Cardiac septum (tissue), 1 donor: ENCODE results near the gene NDUFA11. TPM values are rescaled to one million over a fixed set of nuclear protein-coding genes. Genes with fewer than 3 reads are reported as not detected.

ENCODE experiments used
- DNase-seq: peaks from one replicate; pipeline ENCODE4 v3.0.0-alpha.2; 2020; ENCODE audit warnings: low spot score
- intact Hi-C: fragments of 100-400 bp; cut with DNase I; formaldehyde crosslinking; loops from one replicate; pipeline ENCODE4 v1.14.0; 2022
- total RNA-seq: library from RNA; stranded (reverse); fragmentation: NEBNext Ultra II Directional; extraction: Animal tissue kit (Norgen Biotek cat#: 25700); gene quantifications from one replicate; pipeline ENCODE4 v1.2.1, GENCODE V29; 2021
- donor health status: DM: no; HTN: no; CAD: no.

The NDUFA11 gene
- total RNA-seq, 1 donor from 2014 or later, result 414 TPM

DNA sequence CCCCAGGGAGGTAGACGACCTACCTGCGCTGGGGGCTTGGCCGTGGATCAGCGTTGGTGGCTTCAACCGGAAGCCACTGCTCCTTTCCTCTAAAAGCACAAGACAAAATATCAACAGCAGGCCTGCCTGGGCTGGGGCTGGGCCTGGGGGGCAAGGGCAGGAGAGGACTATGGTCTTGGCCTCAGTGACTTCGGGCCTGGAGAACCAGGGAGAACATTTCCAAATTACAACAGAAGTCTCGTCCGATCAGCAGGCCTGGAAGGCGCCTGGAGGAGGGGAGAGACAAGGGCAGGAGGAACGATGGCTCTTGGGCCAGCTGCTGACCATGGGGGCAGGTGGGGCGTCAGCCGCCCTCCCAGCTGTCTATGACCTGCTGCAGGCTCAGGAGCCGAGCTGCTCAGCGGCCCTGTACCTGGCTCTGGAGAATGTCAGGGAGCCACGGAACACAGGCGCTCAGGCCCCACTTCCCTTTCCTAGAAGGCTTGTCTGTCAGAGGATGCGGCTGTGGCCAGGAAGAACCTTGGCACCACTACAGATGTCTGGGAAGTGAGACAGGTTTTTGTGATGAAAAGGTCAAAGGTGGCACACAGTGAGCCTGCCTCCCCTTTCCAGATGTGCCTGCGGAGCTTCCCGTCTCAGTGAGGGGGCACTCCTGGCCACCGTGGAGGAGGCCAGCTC lies 29.9 kb upstream of the NDUFA11 start:
- intact Hi-C loops, result no loop called here
- DNase-seq, result no peak

GRCh38 chr19:5932609-5933262 lies 29.1 kb upstream of the NDUFA11 start:
- intact Hi-C loops, result no loop called here
- DNase-seq, result no peak

DNA sequence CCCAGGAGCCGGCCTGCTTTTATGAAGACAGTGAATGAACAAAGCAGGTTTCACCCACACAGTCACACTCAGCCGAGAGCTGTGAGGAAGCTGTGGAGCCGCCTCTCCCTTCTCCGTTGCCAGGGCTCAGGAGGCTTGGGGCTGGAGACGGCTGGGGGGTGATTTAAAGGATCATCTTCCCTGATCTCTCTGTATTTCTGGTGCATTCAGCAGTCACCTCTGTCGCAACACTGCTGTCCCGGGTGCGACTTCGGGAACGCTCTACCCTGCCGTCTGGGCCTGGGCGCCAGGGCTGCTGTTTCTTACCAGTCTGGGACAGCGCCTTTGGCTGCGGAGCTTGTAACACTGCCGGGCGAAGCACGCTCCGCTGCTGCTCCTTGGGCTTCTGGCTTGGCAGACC lies 28.6 kb upstream of the NDUFA11 start:
- intact Hi-C loops, result no loop called here
- DNase-seq, result no peak

GRCh38 chr19:5931251-5931650 lies 27.7 kb upstream of the NDUFA11 start:
- no peak for DNase-seq
- intact Hi-C loops, result no loop called here

- intact Hi-C loops, result no loop called here
- DNase-seq, result no peak
These were observed 26.0 kb upstream of the NDUFA11 start for GRCh38 chr19:5929625-5930024.

DNA sequence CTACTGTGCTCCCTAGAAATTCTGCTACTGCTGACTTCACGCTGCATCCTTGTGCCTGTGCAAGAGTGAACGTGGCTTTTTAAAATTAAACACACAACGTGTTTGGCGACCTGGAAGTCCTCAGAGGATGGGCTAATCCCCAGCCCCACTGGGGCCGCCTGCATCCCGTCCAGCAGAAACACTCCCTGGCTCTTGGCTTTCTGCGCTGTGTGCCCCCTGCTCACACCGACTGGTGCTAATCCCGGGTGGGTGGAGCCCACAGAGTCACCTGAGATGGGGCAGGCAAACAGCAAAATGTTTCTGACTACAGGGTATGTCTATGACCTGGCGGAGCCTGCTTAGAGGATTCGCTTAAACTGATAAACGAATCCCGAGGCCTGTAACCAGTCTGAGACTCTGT lies 25.6 kb upstream of the NDUFA11 start:
- DNase-seq, result no peak

GRCh38 chr19:5927441-5927821 lies 23.8 kb upstream of the NDUFA11 start:
- intact Hi-C loops, result no loop called here
- no peak for DNase-seq

More for the DNA sequence above, 25.6 kb upstream of the NDUFA11 start:
- intact Hi-C loops, result no loop called here

- DNase-seq, result peak; percentile 79
- intact Hi-C loops, result no loop called here
These were observed 23.3 kb upstream of the NDUFA11 start for GRCh38 chr19:5926641-5927440.

GRCh38 chr19:5925830-5926427 lies 22.3 kb upstream of the NDUFA11 start:
- intact Hi-C loops, result no loop called here
- DNase-seq, result no peak

DNA sequence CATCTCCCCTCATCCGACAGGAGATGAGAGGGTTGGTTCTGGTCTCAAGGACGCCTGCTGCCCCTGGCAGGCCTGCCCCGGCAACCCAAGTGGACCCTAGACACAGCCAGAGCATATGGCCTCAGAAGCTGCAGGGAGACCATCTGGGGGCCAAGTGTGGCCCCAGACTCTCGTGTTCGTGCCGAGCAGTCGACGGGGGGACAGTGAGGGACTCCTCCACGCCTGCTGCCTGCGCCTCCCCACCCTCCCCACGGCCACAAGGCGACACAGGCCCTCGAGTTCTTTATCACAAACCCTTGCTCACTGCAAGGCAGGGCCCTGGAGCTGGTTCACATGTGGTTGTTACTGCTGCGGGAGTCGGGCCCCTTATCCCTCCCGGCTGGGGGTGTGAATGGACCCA lies 19.8 kb upstream of the NDUFA11 start:
- intact Hi-C loops, result no loop called here
- no peak for DNase-seq

DNA sequence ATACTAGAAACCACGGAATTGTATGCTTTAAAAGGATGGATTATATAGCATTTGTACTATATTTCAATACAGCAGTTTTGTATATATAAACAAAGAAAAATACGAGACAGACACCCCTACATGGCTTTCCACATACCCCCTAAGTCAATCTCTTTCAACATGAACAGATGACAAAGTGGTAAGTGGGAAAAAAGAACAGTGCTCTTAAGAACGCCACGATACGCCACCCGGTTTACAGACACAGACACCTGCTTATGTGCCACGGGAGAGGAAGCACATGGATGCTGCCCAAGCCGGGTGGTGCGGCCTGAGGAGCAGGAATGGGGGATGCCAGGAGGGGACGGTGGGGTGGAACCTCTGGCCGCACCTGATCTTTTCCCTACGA lies 18.6 kb upstream of the NDUFA11 start:
- DNase-seq, result no peak
- intact Hi-C loops, result no loop called here

DNA sequence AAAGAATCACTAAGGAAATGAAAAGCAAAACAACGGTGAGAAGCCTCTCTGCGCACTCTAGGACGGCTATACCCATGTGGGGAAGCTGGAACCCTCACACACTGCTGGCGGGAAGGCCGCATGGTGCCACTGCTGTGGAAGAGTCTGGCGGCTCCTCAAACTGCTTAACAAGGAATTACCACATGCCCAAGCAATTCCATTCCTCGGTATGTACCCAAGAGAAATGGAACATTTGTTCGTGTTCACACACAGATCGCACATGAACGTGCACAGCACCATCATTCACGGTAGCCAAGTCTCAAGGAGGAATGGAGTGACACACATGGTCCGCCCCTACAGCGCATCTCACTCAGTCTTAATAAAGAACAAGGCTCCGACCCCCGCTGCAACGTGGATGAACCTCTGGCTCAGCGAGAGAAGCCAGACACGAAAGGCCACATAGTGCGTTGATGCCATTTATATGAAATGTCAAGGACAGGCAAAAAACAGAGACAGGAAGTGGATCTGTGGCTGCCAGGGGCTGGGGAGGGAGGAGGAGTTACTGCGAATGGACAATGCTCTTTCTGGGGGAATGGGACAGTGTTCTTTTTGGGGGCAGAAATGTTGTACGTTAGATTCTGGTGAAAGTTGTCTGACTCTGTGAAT lies 18.0 kb upstream of the NDUFA11 start:
- DNase-seq, result no peak
- intact Hi-C loops, result no loop called here

DNA sequence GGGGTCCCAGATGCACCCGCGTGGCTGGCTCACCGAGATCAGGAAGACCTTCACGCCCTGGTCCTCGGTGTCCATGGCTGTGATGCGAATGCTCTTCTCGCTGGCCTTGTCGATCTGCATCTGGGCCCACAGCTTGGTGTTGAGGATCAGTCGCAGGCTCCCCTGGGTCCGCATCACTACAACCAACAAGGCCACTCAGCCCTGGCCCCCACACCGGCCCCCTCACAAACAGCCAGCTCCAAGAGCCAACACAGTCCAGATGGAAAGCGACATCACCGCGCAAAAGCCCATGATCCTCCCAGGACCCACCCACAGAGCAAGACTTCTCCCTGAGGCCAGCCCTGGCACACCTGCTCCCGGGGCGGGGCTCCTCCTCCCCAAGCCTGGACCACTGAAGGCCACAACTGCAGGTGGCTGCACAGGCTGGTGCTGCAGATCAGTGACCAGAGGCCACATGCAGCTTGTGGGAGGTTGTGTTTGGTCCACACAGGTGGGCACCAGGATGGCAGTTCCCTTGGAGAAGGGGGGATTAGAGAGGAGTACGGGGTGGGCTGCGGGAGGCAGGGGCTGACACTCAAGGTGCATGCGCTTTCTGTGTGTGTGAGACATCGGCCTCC lies 15.0 kb upstream of the NDUFA11 start:
- DNase-seq, result no peak
- intact Hi-C loops, result no loop called here

DNA sequence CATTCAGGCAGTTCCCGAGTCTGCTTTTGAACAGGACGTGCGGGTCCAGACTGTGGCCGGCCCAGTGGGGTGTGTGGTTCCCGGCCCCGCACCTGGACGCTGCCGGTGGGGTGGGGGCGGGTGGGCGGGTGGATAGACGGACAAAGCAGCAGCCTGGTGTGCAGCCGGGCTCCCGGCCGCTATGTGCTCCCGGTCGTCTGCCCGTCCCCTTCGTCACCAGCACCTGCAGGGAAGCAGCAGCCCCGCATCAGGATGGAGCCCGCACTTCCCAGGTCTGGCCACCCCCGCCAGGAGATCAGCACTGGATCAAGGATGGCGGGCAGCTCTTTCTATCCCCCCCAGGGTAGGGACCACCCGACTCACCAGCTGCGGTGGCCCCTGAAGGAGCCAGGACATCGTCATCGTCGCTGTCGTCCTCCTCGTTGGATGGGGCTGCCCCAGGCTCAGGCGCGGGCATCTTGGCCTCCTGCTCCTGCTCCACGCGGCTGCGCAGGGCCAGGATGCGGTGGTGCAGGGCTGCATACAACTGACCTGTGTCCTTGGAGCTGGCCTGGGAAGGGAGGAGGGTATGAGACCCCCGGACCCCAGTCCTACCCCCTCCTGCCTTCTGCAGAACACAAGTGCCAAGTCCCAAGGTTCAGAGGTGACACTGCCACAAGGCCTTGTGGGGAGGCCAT lies 14.0 kb upstream of the NDUFA11 start:
- no peak for DNase-seq
- intact Hi-C loops, result no loop called here

GRCh38 chr19:5916181-5916708 lies 12.7 kb upstream of the NDUFA11 start:
- no peak for DNase-seq
- intact Hi-C loops, result no loop called here

DNA sequence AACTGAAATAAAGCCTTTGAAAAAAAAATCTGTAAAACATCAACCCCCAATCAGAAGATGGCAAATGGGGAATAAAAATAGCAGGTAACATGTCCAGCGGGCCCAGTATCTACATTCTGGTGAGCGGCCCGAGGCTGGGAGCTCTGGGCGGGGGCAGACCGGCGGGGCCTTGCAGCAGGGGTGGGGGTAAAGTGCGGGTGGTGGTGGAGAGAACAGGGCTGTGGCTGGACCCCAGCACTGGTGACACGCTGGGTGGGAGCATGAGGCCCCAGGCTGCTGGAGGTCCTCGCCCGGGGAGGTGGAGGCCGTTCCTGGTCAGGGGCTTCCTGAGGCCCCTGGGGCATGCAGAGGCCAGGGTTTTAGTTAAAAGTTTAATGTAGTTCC lies 12.2 kb upstream of the NDUFA11 start:
- intact Hi-C loops, result no loop called here
- no peak for DNase-seq

DNA sequence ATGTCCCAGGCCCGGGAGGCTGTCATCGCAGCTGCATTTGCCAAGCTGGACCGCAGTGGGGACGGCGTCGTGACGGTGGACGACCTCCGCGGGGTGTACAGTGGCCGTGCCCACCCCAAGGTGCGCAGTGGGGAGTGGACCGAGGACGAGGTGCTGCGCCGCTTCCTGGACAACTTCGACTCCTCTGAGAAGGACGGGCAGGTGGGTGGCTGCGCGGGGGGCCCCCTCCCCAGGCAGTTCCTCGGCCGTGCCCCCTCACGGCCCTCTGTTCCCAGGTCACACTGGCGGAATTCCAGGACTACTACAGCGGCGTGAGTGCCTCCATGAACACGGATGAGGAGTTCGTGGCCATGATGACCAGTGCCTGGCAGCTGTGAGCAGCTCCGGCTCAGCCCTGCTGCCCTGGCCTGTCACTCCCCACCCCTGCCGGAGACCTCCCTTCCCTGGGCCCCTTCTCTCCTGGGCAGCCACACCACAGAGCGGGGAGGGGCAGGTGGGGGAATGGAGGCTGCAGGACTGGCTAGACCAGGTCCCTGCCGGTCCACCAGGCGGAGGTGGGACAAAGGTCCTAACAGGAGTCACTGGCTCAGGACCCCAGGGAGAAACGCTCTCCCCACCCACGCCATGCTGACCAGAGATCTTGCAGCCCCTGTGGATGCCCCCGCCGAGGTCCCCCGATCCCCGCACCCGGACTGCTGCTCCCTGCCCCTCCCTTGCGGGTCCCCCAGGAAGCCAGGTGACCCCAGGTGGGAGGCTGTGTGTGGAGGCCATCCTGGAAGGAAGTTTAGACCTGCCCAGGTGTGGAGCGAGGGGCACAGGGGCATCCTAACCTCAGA lies 11.6 kb upstream of the NDUFA11 start:
- no peak for DNase-seq
- intact Hi-C loops, result no loop called here

GRCh38 chr19:5914358-5914774 lies 10.8 kb upstream of the NDUFA11 start:
- DNase-seq, result no peak
- intact Hi-C loops, result no loop called here
